GM18511 (cell line): ENCODE measurements around the gene ALDH1A2.
"Not testable (repeated sequence)": the region's sequence is repeated elsewhere in the genome, so short reads cannot be mapped to it uniquely, and the experiment has no call there.

Source experiments
- ATAC-seq: cut with Tn5 transposase; IDR thresholded peaks from one replicate; pipeline ENCODE4 v1.9.1; 2021; ENCODE audit warnings: mild to moderate bottlenecking, moderate library complexity; ENCODE audit not compliant: unreplicated experiment

ALDH1A2 gene

DNA sequence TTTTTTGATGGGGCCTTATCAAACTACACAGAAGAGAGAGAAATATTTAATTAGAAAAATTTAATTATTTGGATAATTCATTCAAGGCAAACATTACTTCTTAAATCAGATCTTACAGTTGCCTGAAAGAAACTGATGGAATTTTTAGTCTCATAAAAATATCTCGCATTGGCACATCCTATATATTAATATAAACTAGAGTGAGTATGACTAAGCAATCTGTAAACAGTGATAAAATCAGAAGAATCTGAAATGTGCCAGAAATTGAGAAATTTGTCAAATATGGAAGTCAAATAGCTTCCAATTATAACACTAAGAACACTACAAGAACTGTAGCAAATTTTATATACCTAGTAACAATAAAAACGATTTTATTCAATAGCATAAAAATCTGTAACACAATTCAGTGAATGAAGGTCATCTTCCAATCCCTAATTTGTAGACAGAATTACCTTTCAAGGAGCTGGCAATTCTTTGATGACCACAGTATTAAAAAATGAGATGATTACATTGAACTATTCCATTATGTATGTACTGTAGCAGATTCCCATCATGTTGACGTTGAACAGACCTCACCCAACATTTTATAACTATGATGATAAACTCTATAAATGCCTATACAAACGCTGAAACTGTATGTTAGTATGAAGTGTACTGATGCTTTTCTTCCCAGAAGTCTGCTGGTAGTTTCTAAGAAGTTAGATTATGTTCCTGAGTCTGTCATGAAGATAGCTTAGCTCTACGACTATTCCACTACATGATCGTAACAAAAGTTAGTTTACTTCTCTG is 63.0 kb downstream of the ALDH1A2 start:
- no peak for ATAC-seq

DNA sequence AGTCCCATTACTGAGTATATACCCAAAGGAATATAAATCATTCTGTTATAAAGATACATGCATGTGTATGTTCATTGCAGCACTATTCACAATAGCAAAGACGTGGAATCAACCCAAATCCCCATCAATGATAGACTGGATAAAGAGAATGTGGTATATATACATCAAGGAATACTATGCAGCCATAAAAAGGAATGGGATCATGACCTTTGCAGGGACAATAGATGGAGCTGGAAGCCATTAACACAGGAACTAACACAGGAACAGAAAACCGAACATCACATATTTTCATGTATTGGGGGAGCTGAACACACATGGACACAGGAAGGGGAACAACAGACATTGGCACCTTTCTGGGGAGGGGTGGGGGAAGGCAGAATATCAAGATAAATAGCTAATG is 65.8 kb downstream of the ALDH1A2 start:
- not testable (repeated sequence) for ATAC-seq

DNA sequence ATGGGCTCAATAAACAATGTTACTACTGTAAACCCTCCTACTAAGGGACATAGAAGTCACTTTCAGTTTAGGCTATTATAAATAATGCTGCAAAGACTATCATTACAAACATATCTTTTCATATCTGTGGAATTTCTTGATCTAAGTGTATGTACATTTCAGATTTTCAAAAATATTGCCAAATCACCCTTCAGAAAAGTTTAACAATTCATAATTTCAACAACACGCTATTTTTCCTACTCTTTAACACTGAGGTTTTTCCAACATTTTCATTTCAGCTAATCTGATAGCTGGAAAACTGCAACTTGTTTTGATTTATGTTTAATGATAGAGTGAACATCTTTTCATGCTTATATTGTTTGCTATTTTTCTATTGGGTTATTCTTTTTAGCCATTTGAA is 69.0 kb downstream of the ALDH1A2 start:
- ATAC-seq = no peak

GRCh38 chr15:57994221-57995049 is 71.1 kb downstream of the ALDH1A2 start:
- no peak for ATAC-seq

DNA sequence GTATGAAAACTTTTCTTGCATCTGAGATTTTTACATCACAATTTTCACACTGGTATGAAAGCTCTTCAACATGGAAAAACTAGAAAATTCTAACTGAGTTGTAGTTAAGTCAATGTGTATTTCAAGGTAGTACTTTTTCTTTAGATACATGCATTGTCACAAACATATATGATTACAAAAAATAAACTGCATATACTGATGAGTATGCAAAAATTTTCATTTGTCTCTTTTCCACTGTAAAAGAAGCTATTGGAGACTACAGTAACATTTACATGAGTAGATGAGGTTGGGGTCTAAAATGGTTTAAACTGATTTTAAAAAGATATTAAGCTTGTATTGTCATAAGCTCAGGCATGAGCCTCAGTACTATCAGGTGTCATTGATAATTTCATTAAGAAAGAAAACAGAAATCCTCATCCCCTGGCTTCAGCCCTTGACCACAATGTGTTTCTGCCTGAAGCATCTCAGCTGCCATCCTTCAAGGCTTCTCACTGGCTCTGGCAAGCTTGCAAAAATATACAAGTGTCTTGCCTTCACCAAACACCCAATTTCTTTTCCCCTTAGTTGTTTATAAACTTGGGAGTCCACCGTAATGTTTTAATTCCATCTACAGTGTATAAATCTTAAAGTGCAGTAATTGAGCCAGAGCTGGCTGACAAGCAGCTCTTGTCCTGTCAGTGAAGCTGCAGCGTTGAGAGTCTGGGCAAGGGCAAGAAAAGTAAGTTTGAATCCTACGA is 71.9 kb downstream of the ALDH1A2 start:
- ATAC-seq = no peak

- ATAC-seq = no peak
These were observed 72.7 kb downstream of the ALDH1A2 start for GRCh38 chr15:57992761-57993355.

- no peak for ATAC-seq
These were observed 92.0 kb downstream of the ALDH1A2 start for GRCh38 chr15:57973534-57973933.

DNA sequence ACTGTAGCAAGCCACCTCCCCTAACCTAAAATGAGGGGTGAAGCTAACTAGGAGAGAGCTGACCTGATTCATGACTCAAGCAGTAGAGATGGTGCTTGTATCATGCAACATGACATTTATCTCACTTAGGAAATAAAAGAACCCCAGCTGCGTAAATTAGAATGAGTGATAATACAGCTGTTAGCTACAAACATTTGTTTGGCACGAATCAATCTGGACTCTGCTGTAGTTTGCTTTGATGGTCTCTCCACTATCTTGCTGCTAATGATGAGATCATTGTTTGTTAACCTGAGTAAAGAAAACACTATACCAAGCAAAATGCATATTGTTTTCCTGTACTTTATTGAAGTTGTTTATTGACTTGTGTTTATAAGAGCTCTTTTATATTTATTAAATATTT is 92.6 kb downstream of the ALDH1A2 start:
- no peak for ATAC-seq

DNA sequence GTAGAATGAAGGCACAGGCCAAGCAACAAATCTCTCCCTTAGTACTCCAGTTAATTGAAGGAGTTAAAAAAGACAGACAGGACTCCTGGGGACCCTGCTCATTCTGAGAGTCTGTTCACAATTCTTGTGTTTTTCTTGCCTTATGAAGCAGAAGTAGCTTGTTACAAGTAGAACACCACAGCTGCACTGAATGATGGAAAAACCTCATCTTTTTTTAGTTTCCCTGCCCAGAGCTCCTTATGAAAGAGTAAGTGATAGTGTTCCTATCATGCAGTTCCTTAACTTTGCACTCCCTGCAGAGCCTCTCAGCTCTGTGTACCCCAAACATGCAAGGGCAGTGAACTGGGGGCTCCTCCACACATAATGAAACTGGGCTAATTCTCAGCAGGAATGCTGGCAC is 95.5 kb downstream of the ALDH1A2 start:
- no peak for ATAC-seq

- no peak for ATAC-seq
These were observed 96.2 kb downstream of the ALDH1A2 start for GRCh38 chr15:57969355-57969754.

- ATAC-seq = no peak
These were observed 102.6 kb downstream of the ALDH1A2 start for GRCh38 chr15:57962887-57963286.

DNA sequence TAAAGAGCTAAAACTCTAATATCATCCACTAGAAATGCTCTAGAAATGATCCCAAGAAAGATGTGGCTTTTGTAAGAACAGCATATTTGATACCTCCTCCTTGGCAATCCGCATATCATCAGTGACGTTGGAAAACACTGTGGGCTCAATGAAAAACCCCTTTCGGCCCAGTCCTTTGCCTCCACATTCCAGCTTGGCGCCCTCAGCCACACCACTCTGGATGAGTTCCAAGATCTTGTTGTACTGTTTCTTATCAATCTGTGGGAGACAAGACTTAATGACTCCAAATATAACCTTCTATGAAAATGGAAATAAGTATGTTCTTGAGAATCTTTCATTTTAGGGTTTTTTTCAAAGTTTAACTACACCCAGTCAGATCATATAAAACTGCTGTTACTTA is 103.6 kb downstream of the ALDH1A2 start:
- no peak for ATAC-seq

- no peak for ATAC-seq
These were observed 108.4 kb downstream of the ALDH1A2 start for GRCh38 chr15:57957113-57957512.

GRCh38 chr15:57953874-57954273 is 111.6 kb downstream of the ALDH1A2 start:
- no peak for ATAC-seq

- ATAC-seq = no peak
These were observed 114.1 kb downstream of the ALDH1A2 start for GRCh38 chr15:57951328-57951932.

DNA sequence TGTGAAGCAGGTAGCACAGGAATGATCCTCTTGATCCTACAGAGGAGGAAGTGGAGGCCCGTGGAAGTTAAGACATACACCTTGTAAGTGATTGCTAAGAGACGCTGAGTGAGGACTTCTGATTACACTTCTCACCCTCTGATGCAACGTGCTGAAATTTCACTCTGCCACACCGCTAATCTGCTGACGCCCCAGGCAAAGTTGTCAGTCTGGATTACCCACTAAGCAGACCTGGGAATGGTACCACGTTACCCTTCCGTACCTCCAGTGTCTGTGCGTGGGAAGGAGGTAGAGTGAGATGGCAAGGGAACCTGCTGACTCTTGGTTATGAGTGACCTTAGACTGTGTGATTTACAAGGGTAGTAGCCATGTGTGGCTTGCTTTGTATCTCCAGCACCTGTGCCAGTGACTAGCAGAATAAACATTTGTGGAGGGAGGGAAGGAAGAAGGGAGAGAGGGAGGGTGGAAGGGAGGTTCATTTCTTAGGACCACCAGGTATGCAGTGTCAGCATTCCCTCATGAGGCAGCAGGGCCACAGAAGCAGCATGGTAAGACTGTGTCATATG is 115.0 kb downstream of the ALDH1A2 start:
- no peak for ATAC-seq

GRCh38 chr15:57949374-57949943 is 116.1 kb downstream of the ALDH1A2 start:
- no peak for ATAC-seq

DNA sequence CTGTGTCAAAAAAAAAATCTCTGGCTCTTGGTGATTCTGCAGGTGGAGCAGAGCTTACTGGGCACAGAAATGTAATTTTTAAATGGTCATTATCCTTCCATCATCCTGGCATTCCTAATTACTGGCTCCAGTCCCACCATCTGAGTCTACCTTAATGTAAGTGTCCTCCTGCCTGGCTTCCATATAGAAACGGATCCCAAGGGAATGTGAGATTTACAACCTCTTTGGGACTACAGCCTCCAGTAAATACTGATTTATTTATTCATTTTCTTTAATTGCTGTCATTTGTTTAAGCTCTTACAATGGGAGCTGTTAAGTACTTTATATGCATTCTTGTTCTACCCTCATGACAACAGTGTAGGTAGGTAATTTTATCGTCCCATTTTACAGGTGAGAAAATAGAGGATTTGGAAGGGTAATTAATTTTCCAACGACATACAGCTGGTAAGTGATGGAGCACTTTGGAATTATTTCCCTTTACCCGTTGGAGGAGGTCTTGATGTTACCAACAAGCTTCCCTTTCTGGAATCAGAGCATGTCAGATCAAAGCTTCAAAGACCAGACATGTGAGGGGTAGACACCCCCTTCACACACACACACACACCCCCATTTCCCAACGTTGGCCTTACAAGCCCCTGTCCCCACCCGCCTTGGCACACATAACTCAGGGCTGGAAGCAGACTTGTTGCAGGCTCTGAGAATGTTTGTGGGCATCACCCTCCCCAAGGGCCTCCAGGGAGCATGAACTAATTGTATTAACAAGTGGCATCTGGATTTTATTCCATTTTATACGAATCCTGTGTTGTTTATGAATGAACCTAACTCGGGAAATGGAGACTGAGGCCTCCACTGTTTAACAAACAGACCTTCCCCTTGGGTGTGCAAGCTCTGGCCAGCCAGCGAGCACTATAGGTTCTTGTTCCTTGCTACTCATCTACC is 116.9 kb downstream of the ALDH1A2 start:
- no peak for ATAC-seq

- ATAC-seq = no peak
These were observed 117.7 kb downstream of the ALDH1A2 start for GRCh38 chr15:57947781-57948180.
